Activated CD8-positive, alpha-beta memory T cell treated with anti-CD3 and anti-CD28 coated beads, Interleukin-2, amount 50 U/mL, for 48 hours (primary cell): ENCODE results near the gene CDCA3.
"Not testable (repeated sequence)": the region's sequence is repeated elsewhere in the genome, so short reads cannot be mapped to it uniquely, and the experiment has no call there.

Source experiments
- DNase-seq: peaks from one replicate; pipeline ENCODE4 v3.0.0-alpha.2; 2020

CDCA3 gene

GRCh38 chr12:6872073-6873048, 21.3 kb upstream of the CDCA3 start:
- peak; percentile 95 for DNase-seq

DNA sequence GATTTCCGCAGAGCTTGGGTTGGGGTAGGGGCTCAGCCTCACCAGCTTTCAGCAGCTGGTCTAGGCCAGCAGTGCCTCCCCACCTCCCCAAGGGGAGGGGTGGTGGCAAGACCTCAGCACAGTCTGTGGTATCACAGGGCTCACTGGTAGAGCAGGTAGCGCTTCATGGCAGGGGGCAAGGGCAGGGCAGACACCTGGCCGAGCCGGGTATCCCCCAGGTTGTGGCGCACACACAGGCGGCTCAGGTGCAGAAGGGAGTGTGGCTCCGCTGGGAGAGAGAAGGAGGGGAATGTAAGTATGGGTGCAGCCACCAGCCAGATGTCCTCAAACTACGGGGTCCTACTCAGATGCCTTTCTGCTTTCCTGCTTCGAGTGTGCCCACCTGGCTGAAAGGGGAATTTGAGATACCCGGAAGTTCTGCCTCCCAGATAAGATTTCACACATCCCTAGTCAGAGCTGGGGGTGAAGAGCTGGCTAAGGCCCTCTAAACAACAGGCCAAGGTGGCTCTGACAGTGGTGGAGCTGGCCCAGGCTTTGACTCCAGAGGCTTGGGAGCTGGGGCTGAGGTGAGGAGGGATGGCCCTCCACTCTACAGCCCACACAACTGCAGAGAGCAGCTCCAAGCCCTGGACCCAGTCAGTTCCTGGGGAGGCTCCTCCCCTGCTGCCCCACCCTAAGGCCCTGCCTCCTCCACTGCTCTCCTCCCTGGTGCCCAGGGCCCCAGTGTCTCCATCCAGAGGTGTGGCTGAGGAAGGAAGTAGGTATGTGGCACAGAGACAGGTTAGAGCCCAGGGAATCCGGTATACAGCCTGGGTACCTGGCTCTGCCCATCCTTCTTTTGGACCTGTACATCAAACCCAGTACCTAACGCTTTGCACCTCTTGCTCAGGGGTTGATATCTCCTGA, 20.2 kb upstream of the CDCA3 start:
- peak; percentile 75 for DNase-seq

DNA sequence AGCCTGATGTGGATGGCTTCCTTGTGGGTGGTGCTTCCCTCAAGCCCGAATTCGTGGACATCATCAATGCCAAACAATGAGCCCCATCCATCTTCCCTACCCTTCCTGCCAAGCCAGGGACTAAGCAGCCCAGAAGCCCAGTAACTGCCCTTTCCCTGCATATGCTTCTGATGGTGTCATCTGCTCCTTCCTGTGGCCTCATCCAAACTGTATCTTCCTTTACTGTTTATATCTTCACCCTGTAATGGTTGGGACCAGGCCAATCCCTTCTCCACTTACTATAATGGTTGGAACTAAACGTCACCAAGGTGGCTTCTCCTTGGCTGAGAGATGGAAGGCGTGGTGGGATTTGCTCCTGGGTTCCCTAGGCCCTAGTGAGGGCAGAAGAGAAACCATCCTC, 19.2 kb upstream of the CDCA3 start:
- DNase-seq, result not testable (repeated sequence)

DNA sequence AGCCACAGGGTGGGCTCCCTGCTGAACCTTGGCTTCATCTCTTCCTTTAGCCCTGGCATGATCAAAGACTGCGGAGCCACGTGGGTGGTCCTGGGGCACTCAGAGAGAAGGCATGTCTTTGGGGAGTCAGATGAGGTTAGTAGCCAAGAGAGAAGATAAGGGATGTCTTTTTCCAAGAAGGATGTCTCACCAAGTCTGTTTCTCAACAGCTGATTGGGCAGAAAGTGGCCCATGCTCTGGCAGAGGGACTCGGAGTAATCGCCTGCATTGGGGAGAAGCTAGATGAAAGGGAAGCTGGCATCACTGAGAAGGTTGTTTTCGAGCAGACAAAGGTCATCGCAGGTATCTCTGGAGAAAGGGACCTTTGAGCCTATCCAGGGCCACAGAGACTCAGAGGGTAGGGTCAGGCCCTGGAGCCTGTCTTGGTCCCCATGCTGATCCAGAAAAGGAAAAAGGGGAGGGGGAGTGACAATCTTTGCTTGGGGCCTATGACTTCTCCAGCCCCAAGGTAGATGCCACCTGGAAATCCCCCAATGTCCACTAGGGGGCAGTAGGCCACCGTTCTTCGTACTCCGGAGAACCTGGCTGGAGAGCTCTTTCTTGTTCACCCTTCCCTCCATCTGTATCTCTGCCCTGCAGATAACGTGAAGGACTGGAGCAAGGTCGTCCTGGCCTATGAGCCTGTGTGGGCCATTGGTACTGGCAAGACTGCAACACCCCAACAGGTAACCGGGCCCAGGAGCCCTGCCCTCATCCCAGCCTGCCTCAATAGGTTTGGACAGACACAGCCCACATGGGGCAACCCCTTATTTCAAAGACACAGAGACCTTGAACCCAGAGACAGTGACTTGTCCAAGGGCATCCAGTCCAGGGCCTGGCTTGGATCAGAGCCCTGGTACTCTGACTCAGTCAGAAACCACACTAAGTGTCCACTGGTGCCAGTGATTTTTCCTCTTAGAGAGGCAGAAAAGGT, 18.2 kb upstream of the CDCA3 start:
- DNase-seq, result peak; percentile 92

- DNase-seq, result no peak
These were observed 17.3 kb upstream of the CDCA3 start for GRCh38 chr12:6868211-6869048.

DNA sequence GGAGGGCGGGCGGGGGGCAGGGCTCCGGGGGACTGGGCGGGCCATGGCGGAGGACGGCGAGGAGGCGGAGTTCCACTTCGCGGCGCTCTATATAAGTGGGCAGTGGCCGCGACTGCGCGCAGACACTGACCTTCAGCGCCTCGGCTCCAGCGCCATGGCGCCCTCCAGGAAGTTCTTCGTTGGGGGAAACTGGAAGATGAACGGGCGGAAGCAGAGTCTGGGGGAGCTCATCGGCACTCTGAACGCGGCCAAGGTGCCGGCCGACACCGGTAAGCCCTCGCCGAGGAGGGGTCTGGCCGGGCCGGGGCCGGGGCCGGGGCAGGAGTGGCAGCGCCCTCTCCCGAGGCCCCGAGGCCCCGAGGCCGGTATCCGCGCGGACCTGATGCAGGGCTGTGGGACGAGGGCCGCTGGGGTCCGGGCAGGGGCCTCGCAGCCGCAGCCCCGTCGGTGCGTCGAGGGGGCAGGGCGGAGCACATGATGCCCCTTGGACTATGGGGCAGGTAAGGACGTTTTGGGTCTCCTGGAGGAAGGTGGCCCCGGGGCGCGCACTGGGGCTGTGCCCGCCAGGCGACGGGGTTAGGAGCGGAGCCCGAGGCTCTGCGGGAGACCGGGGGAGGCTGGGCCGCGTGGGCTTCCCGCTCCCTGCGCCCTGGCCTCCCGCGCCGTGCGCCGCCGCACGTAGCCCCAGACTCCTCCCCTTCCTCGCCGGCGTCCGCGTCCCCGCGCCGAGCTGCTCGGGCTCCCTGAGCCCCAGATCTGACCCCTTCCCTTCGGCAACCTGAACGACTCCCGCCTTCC, 16.5 kb upstream of the CDCA3 start, which contains the start of gene TPI1:
TSS of gene TPI1 (plus strand) at position 119 of the 798 bp plus-strand sequence. CDS start at position 155, 36 bp downstream.
- DNase-seq, result peak; percentile 92

DNA sequence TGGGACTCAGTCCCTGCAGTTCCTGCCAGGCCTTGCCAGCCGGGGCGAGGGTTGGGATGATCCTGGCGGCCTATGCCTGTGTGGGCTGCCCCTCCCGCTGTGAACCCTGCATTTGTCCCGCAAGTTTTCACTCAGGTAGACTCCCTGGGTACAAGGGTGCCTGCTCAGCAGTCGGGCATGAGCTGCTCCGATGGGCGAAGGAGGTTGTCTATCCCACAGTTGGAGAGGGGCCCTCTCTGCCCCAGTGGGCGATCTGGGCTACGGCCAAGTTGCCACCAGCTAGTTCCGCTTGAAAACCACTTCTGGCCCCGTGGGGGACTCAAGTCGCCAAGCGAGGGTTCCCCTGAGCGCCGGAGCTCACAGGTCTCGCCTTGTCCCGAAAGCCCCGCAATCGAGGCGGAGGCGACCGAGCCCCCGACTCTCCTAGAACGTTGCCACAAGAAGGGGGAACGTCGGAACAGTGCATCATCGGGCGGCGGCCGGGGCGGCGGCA, 15.9 kb upstream of the CDCA3 start:
- no peak for DNase-seq

GRCh38 chr12:6866163-6866919, 15.3 kb upstream of the CDCA3 start:
- DNase-seq, result no peak

DNA sequence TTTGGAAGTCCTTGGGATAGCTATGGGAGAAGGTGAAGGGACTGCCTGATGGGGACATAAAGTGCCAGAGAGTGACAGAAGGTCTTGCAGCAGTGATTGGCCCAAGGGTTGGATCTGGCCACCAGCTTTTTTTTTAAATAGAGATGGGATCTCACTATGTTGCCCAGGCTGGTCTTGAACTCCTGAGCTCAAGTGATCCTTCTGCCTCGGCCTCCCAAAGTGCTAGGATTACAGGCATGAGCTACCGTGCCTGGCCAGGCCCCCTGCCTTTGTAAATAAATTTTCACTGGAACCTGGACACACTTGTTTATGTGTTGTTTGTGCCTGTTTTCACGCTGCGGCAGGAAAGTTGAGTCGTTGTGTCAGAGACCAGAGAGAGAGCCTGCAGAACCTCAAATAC, 14.2 kb upstream of the CDCA3 start:
- not testable (repeated sequence) for DNase-seq

- no peak for DNase-seq
These were observed 12.7 kb upstream of the CDCA3 start for GRCh38 chr12:6863586-6864321.

GRCh38 chr12:6863033-6863432, 11.9 kb upstream of the CDCA3 start:
- no peak for DNase-seq

DNA sequence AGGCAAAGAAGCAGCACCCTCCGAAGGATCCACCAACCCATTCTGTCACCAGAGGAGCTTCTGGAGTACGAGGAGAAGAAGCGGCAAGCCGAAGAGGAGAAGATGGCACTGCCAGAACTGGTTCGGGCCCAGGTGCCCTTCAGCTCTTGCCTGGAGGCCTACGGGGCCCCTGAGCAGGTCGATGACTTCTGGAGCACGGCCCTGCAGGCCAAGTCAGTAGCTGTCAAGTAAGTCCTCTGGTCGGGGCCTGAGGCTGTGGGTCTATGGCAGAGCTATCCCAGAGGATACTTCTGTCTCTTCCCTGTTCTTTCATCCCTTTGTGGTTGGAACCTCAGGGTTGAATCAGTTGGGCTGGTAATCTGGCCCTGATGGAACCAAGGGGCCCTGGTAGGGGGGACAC, 10.3 kb upstream of the CDCA3 start:
- DNase-seq, result no peak

DNA sequence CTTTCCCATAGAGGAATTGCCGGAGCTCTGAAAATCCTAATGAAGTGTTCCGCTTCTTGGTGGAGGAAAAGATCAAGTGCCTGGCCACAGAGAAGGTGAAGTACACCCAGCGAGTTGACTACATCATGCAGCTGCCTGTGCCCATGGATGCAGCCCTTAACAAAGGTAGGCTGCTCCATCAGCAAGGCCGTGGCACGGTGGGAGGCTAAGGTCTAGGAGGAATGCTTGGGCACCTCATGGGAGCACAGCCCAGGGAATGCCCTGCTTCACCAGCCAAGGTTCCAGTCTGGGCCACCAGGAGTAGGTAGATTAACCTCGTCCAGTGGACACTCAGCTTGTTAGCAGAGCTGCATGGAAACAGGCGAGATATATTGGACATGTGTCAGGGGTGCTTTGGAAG, 9.9 kb upstream of the CDCA3 start:
- DNase-seq, result no peak

DNA sequence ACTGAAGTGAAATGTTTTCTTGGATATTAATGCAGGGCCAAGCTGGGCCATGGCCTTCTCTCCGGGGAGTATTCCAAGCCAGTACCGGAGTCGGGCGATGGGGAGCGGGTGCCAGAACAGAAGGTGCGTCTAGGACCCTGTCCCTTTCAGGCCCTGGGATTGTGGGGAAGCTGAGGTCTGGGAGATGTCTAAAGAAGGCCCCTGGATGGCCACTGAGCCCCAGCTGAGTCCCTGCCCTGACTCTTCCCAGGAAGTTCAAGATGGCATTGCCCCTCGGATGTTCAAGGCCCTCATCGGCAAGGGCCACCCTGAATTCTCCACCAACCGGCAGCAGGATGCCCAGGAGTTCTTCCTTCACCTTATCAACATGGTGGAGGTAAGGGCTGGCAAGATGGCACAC, 9.0 kb upstream of the CDCA3 start:
- DNase-seq, result no peak

- no peak for DNase-seq
These were observed 7.7 kb upstream of the CDCA3 start for GRCh38 chr12:6858799-6859198.

- DNase-seq, result no peak
These were observed 4.2 kb upstream of the CDCA3 start for GRCh38 chr12:6855322-6855721.

DNA sequence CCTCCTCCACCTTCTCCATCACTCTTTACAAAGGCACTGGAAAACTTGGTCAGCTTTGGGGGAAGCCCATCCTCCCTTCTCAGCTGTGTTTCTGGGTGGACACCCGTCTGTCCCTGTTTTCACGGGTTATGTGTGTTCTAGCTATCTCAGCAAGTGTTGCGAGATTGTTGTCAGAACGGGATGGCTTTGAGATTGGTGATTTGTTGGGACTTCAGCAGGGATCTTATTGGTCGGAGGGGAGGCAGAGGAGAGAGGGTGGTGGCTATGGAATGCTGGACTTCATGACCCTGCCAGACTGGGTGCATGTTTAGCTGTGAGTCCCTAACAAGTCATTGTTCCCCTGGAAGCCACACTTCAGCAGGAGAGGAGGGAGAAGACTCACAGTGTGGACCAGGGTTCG, 3.0 kb upstream of the CDCA3 start:
- DNase-seq, result no peak

DNA sequence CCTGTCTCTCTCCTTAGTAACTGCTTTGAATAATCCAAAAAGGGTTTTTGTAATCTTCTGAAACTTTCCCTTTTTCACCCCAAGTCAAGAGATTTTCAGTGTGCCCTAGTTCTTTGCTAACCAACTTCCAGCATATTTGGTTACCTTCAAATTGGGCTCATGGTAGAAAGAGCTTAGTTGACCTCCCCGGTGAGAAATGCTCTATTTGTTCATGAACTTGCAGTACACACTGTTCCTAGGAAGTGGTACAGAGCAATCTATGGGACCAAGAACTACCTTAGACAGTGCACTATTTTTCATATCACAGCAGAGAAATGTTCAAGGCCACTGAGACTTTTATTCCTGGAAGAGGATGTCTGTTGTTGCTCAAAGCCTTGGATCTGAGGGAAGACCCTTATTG, 2.5 kb upstream of the CDCA3 start:
- DNase-seq, result no peak
